ENCODE results near the gene EXTL2. TPM values are rescaled to one million over a fixed set of nuclear protein-coding genes. Genes with fewer than 3 reads are reported as not detected.
"Not testable (repeated sequence)": the region's sequence is repeated elsewhere in the genome, so short reads cannot be mapped to it uniquely, and the experiment has no call there.

The EXTL2 gene
- total RNA-seq, 1 donor from 2014 or later = 22.1 TPM

- DNase-seq (ENCODE audit: low spot score) = no peak
Measured at GRCh38 chr1:100860397-100860991, 34.1 kb downstream of the EXTL2 start.

DNA sequence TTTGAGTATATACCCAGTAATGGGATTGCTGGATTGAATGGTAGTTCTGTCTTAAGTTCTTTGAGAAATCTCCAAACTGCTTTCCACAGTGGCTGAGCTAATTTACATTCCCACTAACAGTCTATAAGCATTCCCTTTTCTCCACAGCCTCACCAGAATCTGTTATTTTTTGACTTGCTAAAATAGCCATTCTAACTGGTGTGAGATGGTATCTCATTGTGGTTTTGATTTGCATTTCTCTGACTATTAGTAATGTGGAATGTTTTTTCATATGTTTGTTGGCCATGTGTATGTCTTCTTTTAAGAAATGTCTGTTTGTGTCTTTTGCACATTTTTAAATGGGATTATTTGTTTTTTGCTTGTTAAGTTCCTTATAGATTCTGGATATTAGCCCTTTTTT is 39.5 kb downstream of the EXTL2 start:
- not testable (repeated sequence) for DNase-seq (ENCODE audit: low spot score)

DNA sequence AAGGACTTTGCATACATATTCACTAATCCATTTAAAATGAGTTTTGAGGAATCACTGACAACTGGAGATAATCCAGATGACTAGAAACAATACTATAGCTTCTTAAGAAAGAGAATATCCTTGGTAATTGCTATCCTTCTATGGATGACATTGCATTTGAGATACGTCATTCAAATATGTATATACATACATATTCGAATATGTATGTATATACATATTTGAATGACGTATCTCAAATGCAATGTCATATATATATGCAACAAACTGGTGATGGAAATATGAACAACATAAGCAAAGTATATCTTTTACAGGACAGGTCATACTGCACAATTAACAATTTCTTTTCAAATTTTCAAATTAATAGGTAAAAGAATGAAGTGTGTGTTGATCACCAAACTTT is 41.7 kb downstream of the EXTL2 start:
- no peak for DNase-seq (ENCODE audit: low spot score)

GRCh38 chr1:100851726-100852125 is 42.9 kb downstream of the EXTL2 start:
- DNase-seq (ENCODE audit: low spot score) = no peak

GRCh38 chr1:100847361-100848082 is 47.1 kb downstream of the EXTL2 start:
- no peak for DNase-seq (ENCODE audit: low spot score)

GRCh38 chr1:100843160-100843559 is 51.5 kb downstream of the EXTL2 start:
- DNase-seq (ENCODE audit: low spot score) = not testable (repeated sequence)

GRCh38 chr1:100835866-100836842 is 58.5 kb downstream of the EXTL2 start:
- DNase-seq (ENCODE audit: low spot score) = no peak

GRCh38 chr1:100834777-100835660 is 59.6 kb downstream of the EXTL2 start:
- no peak for DNase-seq (ENCODE audit: low spot score)

DNA sequence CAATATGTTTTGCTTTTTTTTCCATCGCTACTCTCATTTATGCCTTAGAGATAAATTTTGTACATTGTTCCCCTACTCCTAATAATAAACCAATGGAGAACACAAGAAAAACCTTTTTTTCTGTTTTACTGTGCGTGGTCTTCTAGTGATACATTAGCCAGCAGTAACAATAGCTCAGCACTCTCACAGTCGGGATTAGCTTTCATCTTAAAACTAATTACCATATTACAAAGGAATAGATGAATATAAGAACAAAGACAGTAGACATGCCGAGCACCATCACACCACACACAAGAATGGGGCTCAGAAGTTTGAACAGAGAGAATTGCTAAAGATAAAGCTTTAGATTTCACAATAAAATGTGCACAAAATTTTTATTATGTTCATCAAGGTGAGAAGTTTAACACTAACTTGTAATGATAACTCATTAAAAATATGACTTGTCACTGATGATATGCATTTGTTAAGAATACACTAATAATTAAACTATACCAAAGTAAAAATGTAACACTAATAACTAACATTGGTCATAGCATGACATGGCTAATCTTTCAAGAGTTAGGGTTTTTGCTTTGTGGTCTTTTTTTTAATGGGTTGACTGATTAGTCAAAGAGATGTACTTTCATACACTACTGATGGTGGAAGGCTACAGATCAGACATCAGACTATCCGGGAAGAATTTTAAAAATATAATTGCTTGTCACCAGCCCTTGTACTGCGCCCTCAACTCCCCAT is 61.8 kb downstream of the EXTL2 start:
- DNase-seq (ENCODE audit: low spot score) = no peak

DNA sequence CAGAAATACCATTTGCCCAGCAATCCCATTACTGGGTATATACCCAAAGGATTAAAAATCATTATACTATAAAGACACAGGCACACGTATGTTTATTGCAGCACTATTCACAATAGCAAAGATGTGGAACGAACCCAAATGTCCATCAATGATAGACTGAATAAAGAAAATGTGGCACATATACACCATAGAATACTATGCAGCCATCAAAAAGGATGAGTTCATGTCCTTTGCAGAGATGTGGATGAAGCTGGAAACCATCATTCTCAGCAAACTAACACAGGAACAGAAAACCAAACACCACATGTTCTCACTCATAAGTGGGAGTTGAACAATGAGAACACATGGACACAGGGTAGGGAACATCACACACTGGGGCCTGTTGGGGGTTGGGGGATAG is 69.0 kb downstream of the EXTL2 start:
- DNase-seq (ENCODE audit: low spot score) = not testable (repeated sequence)

Other genes starting within 250 kb of the EXTL2 start
- gene VCAM1, start 175.1 kb downstream of the EXTL2 start, total RNA-seq = 19.1 TPM
- gene SLC30A7, start 1.2 kb upstream of the EXTL2 start, total RNA-seq = 38.8 TPM
- 31.7 TPM for gene DPH5, start 130.9 kb upstream of the EXTL2 start, total RNA-seq